HepG2 (cell line): Measurements from ENCODE around the gene BIRC5. TPM values are rescaled to one million over a fixed set of nuclear protein-coding genes. Genes with fewer than 3 reads are reported as not detected.

Experiments used
- ATAC-seq: fragments of 200-7000 bp; cut with Tn5 transposase; 3 replicates; pipeline ENCODE4 v1.9.1; 2020; ENCODE audit warnings: mild to moderate bottlenecking, moderate library complexity
- BruUV-seq: library from RNA; stranded (reverse); fragments of 400-500 nt; replicated peaks from 2 replicates; lab custom pipeline; 2021; lab: Mats Ljungman, UMichigan
- CTCF ChIA-PET: fragments of 300-600 bp; formaldehyde crosslinking; extraction: SDS; loops from one replicate; lab custom pipeline; 2021; ENCODE audit warnings: low total read pairs, inconsistent platforms, low intra/inter-chr PET ratio; lab: Yijun Ruan, JAX
- POLR2A ChIA-PET: fragments of 350-600 bp; sonication (Branson Sonifier 250); formaldehyde crosslinking; loops from one replicate; lab custom pipeline; 2020; ENCODE audit warnings: antibody characterized with exemption, inconsistent platforms; lab: Yijun Ruan, JAX
- DNase-seq: peaks from one replicate; pipeline ENCODE4 v3.0.0-alpha.2; 2015; ENCODE audit warnings: low spot score
- FAIRE-seq: peaks from 3 replicates; lab custom pipeline; 2011; peaks lifted over from hg19 to GRCh38; lab: Jason Lieb, UNC
- H2AFZ ChIP-seq: one replicate; pipeline ENCODE4 v1.6.1; 2011; ENCODE audit warnings: low read length, inconsistent platforms
- H3K27ac ChIP-seq: fragments of 300-600 bp; 3 replicates; pipeline ENCODE4 v1.8.0; 2011; ENCODE audit warnings: mixed run types, mild to moderate bottlenecking, mixed read lengths, low read length, inconsistent platforms; ENCODE audit not compliant: insufficient read depth; ENCODE audit errors: extremely low read length
- H3K27me3 ChIP-seq, 2 experiments: fragments of 200-600 bp in 1 of 2; 2 replicates in 1 of 2; 3 replicates in 1 of 2; pipeline versions ENCODE4 v1.6.0 to v1.8.0; 2011; ENCODE audit warnings: low read length in 2 of 2, mild to moderate bottlenecking in 2 of 2, moderate library complexity in 2 of 2, inconsistent platforms in 1 of 2; ENCODE audit not compliant: insufficient read depth in 2 of 2, control insufficient read depth in 1 of 2
- H3K36me3 ChIP-seq, 2 experiments: fragments of 200-600 bp in 1 of 2; replicated peaks in 1 of 2; 2 replicates in 1 of 2; 3 replicates in 1 of 2; pipeline versions ENCODE4 v1.5.1 to v1.8.0; 2011; ENCODE audit warnings: low read length in 2 of 2, inconsistent platforms in 1 of 2; ENCODE audit not compliant: insufficient read depth in 2 of 2, control insufficient read depth in 1 of 2
- H3K4me1 ChIP-seq: 2 replicates; pipeline ENCODE4 v1.5.1; 2012; ENCODE audit warnings: low read length, inconsistent platforms; ENCODE audit not compliant: insufficient read depth
- H3K4me2 ChIP-seq: 2 replicates; pipeline ENCODE4 v1.6.0; 2011; ENCODE audit warnings: low read depth, low read length, inconsistent platforms
- H3K4me3 ChIP-seq, 3 experiments: fragments of 200-600 bp in 1 of 3; sonication (generic), shearing (Covaris generic) in 1 of 3; replicated peaks in 1 of 3; 2 replicates each; pipeline ENCODE4 v1.5.1; 2011 to 2016; ENCODE audit warnings: low read length in 3 of 3, inconsistent platforms in 2 of 3, low read depth in 2 of 3, mild to moderate bottlenecking in 2 of 3, control low read depth in 1 of 3, mixed read lengths in 1 of 3; ENCODE audit not compliant: insufficient read depth in 1 of 3
- H3K79me2 ChIP-seq: one replicate; pipeline ENCODE4 v1.6.1; 2011; ENCODE audit warnings: low read length, inconsistent platforms; ENCODE audit not compliant: insufficient read depth
- H3K9ac ChIP-seq: 2 replicates; pipeline ENCODE4 v1.6.0; 2011; ENCODE audit warnings: mild to moderate bottlenecking, low read depth, low read length, inconsistent platforms; ENCODE audit not compliant: insufficient read depth
- H3K9me3 ChIP-seq: 2 replicates; pipeline ENCODE4 v1.5.1; 2012; ENCODE audit warnings: mild to moderate bottlenecking, low read length
- H4K20me1 ChIP-seq: 2 replicates; pipeline ENCODE4 v1.6.0; 2011; ENCODE audit warnings: inconsistent platforms, mild to moderate bottlenecking, low read length, moderate library complexity; ENCODE audit not compliant: insufficient read depth
- AHR ChIP-seq: IDR thresholded peaks from 2 replicates; pipeline ENCODE4 v1.6.1; 2018; ENCODE audit warnings: missing genetic modification reagents, missing compliant biosample characterization
- ARHGAP35 ChIP-seq: sonication (generic); formaldehyde crosslinking; IDR thresholded peaks from 2 replicates; pipeline ENCODE4 v1.9.0; 2022; ENCODE audit warnings: mild to moderate bottlenecking, inconsistent platforms, moderate library complexity, missing genetic modification reagents, borderline replicate concordance
- HNF4G ChIP-seq, 2 experiments: sonication (generic) in 1 of 2; formaldehyde crosslinking in 1 of 2; IDR thresholded peaks; 2 replicates each; pipeline versions ENCODE4 v1.4.0 to v1.6.1; 2011 to 2020; ENCODE audit warnings: borderline replicate concordance in 2 of 2, low read depth in 2 of 2, mild to moderate bottlenecking in 2 of 2, low read length in 1 of 2, missing genetic modification reagents in 1 of 2, moderate library complexity in 1 of 2
- MBD4 ChIP-seq: IDR thresholded peaks from 2 replicates; pipeline ENCODE4 v1.6.1; 2012; ENCODE audit warnings: low read length, inconsistent platforms, borderline replicate concordance
- ZNF619 ChIP-seq: sonication (generic); formaldehyde crosslinking; IDR thresholded peaks from 2 replicates; pipeline ENCODE4 v1.4.0; 2020; ENCODE audit warnings: mild to moderate bottlenecking, missing genetic modification reagents
- WGBS: methylation state at CpG from one replicate; pipeline ENCODE4 v1.1.6; 2017; ENCODE audit warnings: low lambda C conversion rate; 5-methylcytosine and 5-hydroxymethylcytosine counted together
- in situ Hi-C: cut with HindIII; loops from 2 replicates; pipeline ENCODE4 v1.10.0; 2017; ENCODE audit warnings: low pct_unique_long_range_greater_than_20kb; ENCODE audit not compliant: extremely low pct_ligation_motif_present
- intact Hi-C: fragments of 100-400 bp; cut with micrococcal nuclease; formaldehyde crosslinking; loops from one replicate; pipeline ENCODE4 v1.10.0; 2022; ENCODE audit not compliant: unreplicated experiment
- polyA plus RNA-seq, 8 experiments: library from polyadenylated mRNA; depleted of rRNA in 3 of 8; stranded (reverse) in 7 of 8; unstranded in 1 of 8; fragments of >200 nt; fragmentation: Illumina TruSeq in 4 of 8; extraction: Trizol in 4 of 8; gene quantifications; 2 replicates each; pipeline versions ENCODE4 v1.2.1 to v1.2.3, GENCODE V29; 2011 to 2016; ENCODE audit warnings: low read depth in 4 of 8, missing spikeins in 1 of 8, mixed read lengths in 1 of 8; ENCODE audit not compliant: insufficient read depth in 1 of 8
- total RNA-seq, 5 experiments: library from RNA; depleted of rRNA; stranded (reverse); fragments of >200 nt; fragmentation: Illumina TruSeq; extraction: Trizol; gene quantifications; 2 replicates each; pipeline ENCODE4 v1.2.3, GENCODE V29; 2016; ENCODE audit warnings: low read depth in 1 of 5
- TF ChIP-seq, protein P1 (sequence below): sonication (generic); formaldehyde crosslinking; IDR thresholded peaks from 2 replicates; pipeline ENCODE4 v1.5.1; 2020; ENCODE audit warnings: mild to moderate bottlenecking, missing genetic modification reagents
- TF ChIP-seq, protein P2 (sequence below): sonication (generic); formaldehyde crosslinking; IDR thresholded peaks from 2 replicates; pipeline ENCODE4 v1.5.1; 2020; ENCODE audit warnings: missing genetic modification reagents, mild to moderate bottlenecking, borderline replicate concordance
- TF ChIP-seq, protein P3 (sequence below): sonication (generic); formaldehyde crosslinking; IDR thresholded peaks from 2 replicates; pipeline ENCODE4 v1.4.0; 2020; ENCODE audit warnings: mild to moderate bottlenecking, missing genetic modification reagents
- TF ChIP-seq, protein P4 (sequence below): sonication (generic); formaldehyde crosslinking; IDR thresholded peaks from 2 replicates; pipeline ENCODE4 v1.5.1; 2020; ENCODE audit warnings: mild to moderate bottlenecking, moderate library complexity, missing genetic modification reagents

BIRC5 gene
- total and polyA plus RNA-seq, 2 of the 13 experiments (the other 11 are each of a cell fraction or from before 2014, with no cell fraction given), result 30.3 to 135 TPM

DNA sequence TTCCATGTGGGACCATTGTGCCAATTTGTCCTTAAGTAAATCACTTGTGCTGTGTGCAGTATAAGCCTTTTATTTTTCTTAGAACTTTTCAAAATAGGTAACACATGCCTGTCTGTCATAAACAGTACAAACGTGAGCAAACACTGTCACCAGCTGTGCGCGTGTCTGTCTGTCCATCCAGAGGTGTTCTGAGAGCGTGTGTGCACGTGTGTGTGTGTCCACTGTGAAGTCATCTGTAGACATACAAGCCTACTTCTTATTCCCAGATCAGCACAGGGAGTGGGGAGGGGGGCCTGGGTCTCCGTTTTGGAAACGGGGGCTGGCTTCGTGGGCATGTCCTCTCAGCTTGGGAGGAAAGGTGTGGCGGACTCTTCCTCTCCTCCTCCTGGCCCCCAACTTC lies 26.8 kb downstream of the BIRC5 start (continued):
- TF ChIP-seq, protein P1, sequence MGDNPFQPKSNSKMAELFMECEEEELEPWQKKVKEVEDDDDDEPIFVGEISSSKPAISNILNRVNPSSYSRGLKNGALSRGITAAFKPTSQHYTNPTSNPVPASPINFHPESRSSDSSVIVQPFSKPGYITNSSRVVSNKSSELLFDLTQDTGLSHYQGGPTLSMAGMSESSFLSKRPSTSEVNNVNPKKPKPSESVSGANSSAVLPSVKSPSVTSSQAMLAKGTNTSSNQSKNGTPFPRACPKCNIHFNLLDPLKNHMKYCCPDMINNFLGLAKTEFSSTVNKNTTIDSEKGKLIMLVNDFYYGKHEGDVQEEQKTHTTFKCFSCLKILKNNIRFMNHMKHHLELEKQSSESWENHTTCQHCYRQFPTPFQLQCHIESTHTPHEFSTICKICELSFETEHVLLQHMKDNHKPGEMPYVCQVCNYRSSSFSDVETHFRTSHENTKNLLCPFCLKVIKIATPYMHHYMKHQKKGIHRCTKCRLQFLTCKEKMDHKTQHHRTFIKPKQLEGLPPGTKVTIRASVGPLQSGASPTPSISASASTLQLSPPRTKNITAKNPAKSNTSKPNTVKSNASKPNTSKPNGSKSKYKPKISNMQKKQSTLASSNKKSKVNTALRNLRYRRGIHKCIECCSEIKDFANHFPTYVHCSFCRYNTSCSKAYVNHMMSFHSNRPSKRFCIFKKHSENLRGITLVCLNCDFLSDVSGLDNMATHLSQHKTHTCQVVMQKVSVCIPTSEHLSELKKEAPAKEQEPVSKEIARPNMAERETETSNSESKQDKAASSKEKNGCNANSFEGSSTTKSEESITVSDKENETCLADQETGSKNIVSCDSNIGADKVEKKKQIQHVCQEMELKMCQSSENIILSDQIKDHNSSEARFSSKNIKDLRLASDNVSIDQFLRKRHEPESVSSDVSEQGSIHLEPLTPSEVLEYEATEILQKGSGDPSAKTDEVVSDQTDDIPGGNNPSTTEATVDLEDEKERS (CRISPR knock-in tag), result 0 out of 2 replicates have a peak, but pooled peaks have one; percentile 11
- TF ChIP-seq, protein P2, sequence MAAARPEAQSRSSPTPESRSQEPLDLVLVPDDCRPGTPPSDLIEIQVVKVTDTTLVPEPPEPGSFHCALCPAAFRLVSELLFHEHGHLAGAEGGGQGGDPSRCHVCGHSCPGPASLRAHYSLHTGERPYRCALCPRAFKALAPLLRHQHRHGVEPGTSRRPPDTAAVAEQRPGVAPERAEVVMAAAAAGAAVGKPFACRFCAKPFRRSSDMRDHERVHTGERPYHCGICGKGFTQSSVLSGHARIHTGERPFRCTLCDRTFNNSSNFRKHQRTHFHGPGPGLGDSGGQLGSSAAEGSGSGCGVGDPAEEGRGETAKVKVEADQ (CRISPR knock-in tag), result no peak
- no peak for TF ChIP-seq HNF4G (IDR thresholded peaks at IDR 0.05; ENCODE audit: borderline replicate concordance, low read depth, low read length)
- TF ChIP-seq HNF4G (CRISPR knock-in tag; IDR thresholded peaks at IDR 0.05; ENCODE audit: borderline replicate concordance, low read depth), result no peak
- TF ChIP-seq AHR (CRISPR knock-in tag), result no peak
- TF ChIP-seq ARHGAP35 (CRISPR knock-in tag), result no peak
- no peak for TF ChIP-seq MBD4

DNA sequence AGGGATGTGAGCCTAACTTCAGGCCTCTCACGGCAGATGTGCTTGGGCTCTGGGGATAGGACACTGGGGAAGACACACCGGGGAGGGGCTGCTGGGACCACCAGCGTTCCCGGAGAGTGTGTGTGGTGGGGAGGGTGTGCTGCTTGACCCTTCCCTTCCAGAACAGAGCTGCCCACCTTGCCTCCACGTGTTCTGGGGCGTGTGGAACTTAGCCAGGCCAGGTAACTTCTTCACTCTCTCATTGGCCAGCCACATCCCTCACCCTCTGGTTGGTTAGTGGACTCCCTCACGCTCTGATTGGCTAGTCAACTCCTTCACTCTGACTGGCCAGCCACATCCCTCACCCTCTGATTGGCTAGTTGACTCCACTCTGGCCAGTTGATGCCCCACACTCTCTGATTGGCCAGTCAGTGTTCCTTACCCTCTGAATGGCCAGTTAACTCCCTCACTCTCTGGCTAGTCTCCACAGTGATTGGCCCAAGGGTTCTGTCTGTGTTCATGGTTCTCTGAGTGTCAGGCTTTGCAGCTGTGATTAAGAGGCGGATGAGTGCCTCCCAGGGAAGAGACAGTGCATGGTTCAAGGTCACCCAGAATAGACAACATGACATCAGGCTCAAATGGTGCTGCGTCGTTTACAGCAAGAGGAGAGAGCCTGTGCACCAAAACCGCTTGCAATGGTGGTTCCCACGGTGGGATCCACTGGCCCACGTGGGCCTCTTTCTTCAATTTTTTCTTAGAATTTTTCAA lies 27.4 kb downstream of the BIRC5 start:
- Histone ChIP-seq H3K9me3 (no peaks in the 10 kb centered on the region), H3K4me2 (peak overlapping the region; percentile 25), H2AFZ (no peak overlapping the region), H3K4me3 (no peak overlapping the region), H3K27me3 (peaks cover 7 to 35% of the 10 kb centered on the region in 2 experiments; a peak in 4 of 5 replicates), H3K27ac (no peak overlapping the region), H3K79me2 (no peaks in the 10 kb centered on the region), H3K4me1 (peaks cover 53% of the 10 kb centered on the region), H3K36me3 (no peaks in the 10 kb centered on the region), H3K9ac (no peak overlapping the region), H4K20me1 (no peaks in the 10 kb centered on the region)
- CTCF ChIA-PET, result no interaction called here
- BruUV-seq, result no TSS peak
- DNase-seq (peak; percentile 96), FAIRE-seq (peak; percentile 98), ATAC-seq (peak; percentile 91)
- 31% methylated on average over 11 of the region's 13 CpGs for WGBS
- POLR2A ChIA-PET, result interaction anchor here (0.6 to 2.6 kb wide), 12 partner anchors 9 to 1674 kb away, joined by 3 to 16 read pairs (median 4); partner anchors contain the start of genes AFMID, BIRC5, TK1 and TMEM235
- intact Hi-C loops, result loop anchor here (10.0 kb wide), 1 partner anchor 1023 kb away; no protein-coding TSS in a partner anchor
- in situ Hi-C loops, result no loop called here
- TF ChIP-seq, protein P3, sequence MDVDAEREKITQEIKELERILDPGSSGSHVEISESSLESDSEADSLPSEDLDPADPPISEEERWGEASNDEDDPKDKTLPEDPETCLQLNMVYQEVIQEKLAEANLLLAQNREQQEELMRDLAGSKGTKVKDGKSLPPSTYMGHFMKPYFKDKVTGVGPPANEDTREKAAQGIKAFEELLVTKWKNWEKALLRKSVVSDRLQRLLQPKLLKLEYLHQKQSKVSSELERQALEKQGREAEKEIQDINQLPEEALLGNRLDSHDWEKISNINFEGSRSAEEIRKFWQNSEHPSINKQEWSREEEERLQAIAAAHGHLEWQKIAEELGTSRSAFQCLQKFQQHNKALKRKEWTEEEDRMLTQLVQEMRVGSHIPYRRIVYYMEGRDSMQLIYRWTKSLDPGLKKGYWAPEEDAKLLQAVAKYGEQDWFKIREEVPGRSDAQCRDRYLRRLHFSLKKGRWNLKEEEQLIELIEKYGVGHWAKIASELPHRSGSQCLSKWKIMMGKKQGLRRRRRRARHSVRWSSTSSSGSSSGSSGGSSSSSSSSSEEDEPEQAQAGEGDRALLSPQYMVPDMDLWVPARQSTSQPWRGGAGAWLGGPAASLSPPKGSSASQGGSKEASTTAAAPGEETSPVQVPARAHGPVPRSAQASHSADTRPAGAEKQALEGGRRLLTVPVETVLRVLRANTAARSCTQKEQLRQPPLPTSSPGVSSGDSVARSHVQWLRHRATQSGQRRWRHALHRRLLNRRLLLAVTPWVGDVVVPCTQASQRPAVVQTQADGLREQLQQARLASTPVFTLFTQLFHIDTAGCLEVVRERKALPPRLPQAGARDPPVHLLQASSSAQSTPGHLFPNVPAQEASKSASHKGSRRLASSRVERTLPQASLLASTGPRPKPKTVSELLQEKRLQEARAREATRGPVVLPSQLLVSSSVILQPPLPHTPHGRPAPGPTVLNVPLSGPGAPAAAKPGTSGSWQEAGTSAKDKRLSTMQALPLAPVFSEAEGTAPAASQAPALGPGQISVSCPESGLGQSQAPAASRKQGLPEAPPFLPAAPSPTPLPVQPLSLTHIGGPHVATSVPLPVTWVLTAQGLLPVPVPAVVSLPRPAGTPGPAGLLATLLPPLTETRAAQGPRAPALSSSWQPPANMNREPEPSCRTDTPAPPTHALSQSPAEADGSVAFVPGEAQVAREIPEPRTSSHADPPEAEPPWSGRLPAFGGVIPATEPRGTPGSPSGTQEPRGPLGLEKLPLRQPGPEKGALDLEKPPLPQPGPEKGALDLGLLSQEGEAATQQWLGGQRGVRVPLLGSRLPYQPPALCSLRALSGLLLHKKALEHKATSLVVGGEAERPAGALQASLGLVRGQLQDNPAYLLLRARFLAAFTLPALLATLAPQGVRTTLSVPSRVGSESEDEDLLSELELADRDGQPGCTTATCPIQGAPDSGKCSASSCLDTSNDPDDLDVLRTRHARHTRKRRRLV (CRISPR knock-in tag), result no peak
- no peak; the same call in 1 of the 2 replicates for TF ChIP-seq ZNF619 (CRISPR knock-in tag)
- TF ChIP-seq, protein P4, sequence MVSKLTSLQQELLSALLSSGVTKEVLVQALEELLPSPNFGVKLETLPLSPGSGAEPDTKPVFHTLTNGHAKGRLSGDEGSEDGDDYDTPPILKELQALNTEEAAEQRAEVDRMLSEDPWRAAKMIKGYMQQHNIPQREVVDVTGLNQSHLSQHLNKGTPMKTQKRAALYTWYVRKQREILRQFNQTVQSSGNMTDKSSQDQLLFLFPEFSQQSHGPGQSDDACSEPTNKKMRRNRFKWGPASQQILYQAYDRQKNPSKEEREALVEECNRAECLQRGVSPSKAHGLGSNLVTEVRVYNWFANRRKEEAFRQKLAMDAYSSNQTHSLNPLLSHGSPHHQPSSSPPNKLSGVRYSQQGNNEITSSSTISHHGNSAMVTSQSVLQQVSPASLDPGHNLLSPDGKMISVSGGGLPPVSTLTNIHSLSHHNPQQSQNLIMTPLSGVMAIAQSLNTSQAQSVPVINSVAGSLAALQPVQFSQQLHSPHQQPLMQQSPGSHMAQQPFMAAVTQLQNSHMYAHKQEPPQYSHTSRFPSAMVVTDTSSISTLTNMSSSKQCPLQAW (CRISPR knock-in tag), result peak; percentile 63; the same call in 1 of the 2 replicates
